Mucosa of rectum (tissue), 2 donors: Measurements from ENCODE around the gene THSD7A.

Source experiments
- H3K27ac ChIP-seq, 2 donors: one replicate each; pipeline ENCODE4 v1.7.0; 2013; ENCODE audit warnings: inconsistent platforms in 2 of 2, low read depth in 2 of 2, low read length in 2 of 2
- H3K27me3 ChIP-seq, 2 donors: one replicate each; pipeline ENCODE4 v1.7.0; 2013; ENCODE audit warnings: low read length in 2 of 2; ENCODE audit not compliant: control insufficient read depth in 2 of 2, insufficient read depth in 2 of 2
- H3K36me3 ChIP-seq, 2 donors: one replicate each; pipeline ENCODE4 v1.7.0; 2013; ENCODE audit warnings: low read length in 2 of 2; ENCODE audit not compliant: control insufficient read depth in 2 of 2, insufficient read depth in 2 of 2
- H3K4me1 ChIP-seq, 2 donors: one replicate each; pipeline ENCODE4 v1.7.0; 2013; ENCODE audit warnings: low read length in 2 of 2, mild to moderate bottlenecking in 1 of 2; ENCODE audit not compliant: control insufficient read depth in 2 of 2, insufficient read depth in 2 of 2
- H3K4me3 ChIP-seq, 2 donors: one replicate each; pipeline ENCODE4 v1.7.0; 2013; ENCODE audit warnings: low read length in 2 of 2
- H3K9ac ChIP-seq, 2 donors: one replicate each; pipeline ENCODE4 v1.7.0; 2013; ENCODE audit warnings: low read length in 2 of 2, low read depth in 1 of 2, mild to moderate bottlenecking in 1 of 2
- H3K9me3 ChIP-seq, 2 donors: one replicate each; pipeline ENCODE4 v1.7.0; 2013; ENCODE audit warnings: low read length in 2 of 2; ENCODE audit not compliant: control insufficient read depth in 2 of 2
- donor health status: healthy.
- donor health status: Normal muscosa, but diverticular disease.

The THSD7A gene

GRCh38 chr7:11373546-11374142 lies 458.4 kb downstream of the THSD7A start:
- no peak overlapping the region for H3K4me3 ChIP-seq
- no peaks in the 10 kb centered on the region for H3K27me3 ChIP-seq
- no peaks in the 10 kb centered on the region for H3K4me1 ChIP-seq
- H3K27ac ChIP-seq = no peak overlapping the region
- no peak overlapping the region for H3K9ac ChIP-seq
- no peaks in the 10 kb centered on the region for H3K9me3 ChIP-seq
- H3K36me3 ChIP-seq = no peaks in the 10 kb centered on the region

DNA sequence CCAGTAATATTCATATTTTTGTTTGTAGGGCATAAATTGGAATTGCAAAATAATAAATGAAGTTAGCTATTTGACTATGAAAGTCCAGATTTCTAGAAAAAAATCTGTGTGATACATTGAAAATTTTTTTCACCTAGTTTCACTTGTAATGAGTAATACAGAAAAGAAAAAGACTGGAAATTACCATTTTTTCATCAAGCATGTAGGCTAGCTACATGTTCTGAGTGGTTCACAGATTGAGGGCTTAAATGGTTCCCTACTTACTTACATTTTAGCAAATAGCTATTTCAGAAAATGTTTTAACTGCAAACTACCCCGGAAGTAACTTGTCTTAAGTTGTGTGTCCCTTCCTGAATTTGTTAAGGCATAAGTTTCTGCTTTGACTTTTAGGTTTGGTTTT lies 462.3 kb downstream of the THSD7A start:
- no peaks in the 10 kb centered on the region for H3K4me1 ChIP-seq
- no peaks in the 10 kb centered on the region for H3K36me3 ChIP-seq
- H3K4me3 ChIP-seq = no peak overlapping the region
- H3K27me3 ChIP-seq = no peaks in the 10 kb centered on the region
- H3K27ac ChIP-seq = no peak overlapping the region
- H3K9ac ChIP-seq = no peak overlapping the region
- H3K9me3 ChIP-seq = no peaks in the 10 kb centered on the region

DNA sequence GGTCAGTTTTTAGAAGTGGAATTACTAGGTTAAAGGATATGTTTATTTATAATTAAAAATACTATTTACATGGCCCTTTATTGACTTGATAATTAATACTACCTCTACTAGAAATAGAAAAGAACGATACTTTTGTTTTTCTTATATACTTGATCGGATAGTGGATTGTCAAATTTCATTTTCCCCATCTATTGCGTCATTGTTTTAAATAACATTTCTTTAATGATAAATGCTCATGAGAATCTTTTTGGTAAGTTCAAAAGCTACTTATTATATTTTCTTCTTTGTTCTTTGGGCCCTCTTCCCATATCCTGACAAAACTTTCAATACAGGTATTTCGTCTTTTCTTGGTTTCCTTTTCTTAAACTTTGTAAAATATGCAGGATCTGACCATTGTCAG lies 465.9 kb downstream of the THSD7A start:
- H3K9ac ChIP-seq = no peak overlapping the region
- H3K36me3 ChIP-seq = no peaks in the 10 kb centered on the region
- H3K27me3 ChIP-seq = no peaks in the 10 kb centered on the region
- H3K4me3 ChIP-seq = no peak overlapping the region
- no peaks in the 10 kb centered on the region for H3K9me3 ChIP-seq
- H3K4me1 ChIP-seq = no peaks in the 10 kb centered on the region
- H3K27ac ChIP-seq = no peak overlapping the region

DNA sequence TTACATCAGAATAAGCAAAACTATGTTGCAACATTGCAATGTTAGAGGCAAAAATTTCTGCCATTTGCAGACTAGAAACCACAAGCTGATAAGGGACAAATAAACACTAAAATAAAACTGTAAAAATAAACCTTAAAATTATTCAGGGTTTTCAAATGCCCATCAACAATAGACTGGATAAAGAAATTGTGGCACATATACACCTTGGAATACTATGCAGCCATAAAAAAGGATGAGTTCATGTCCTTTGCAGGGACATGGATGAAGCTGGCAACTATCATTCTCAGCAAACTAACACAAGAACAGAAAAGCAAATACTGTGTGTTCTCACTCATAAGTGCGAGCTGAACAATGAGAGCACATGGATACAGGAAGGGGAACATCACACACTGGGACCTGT lies 473.4 kb downstream of the THSD7A start:
- H3K27ac ChIP-seq = no peak overlapping the region
- H3K27me3 ChIP-seq = no peaks in the 10 kb centered on the region
- H3K4me1 ChIP-seq = no peaks in the 10 kb centered on the region
- no peaks in the 10 kb centered on the region for H3K36me3 ChIP-seq
- no peaks in the 10 kb centered on the region for H3K9me3 ChIP-seq
- no peak overlapping the region for H3K4me3 ChIP-seq
- no peak overlapping the region for H3K9ac ChIP-seq

DNA sequence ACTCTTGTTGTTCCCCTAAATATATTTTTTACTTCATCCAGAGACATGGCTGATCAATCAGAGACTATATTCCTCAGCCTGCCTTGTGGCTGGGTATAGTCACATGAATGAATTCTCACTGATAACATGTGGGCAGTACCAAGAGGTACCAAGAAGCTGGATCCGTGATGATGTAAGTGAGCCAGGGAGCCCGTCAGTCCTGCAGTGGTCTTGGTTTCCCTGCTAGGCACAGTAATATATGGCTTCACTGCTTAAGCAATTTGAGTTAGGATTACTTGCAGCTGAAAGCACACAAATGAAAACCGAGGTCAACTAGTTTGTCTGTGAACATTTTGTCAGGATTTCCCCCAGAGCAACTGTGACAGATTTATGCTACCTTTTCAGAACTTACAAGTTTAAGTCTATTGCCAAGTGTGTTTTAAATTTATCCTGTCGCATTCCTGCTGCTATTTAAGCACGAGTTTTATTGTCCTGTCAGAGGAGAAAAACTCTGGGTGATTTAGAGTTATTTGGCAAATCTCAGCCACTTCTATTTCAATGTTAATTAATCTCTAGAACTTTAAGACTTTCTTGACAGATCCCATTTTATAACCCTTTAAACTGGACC lies 476.5 kb downstream of the THSD7A start:
- H3K27me3 ChIP-seq = no peaks in the 10 kb centered on the region
- H3K36me3 ChIP-seq = no peaks in the 10 kb centered on the region
- H3K4me1 ChIP-seq = no peaks in the 10 kb centered on the region
- H3K9me3 ChIP-seq = no peaks in the 10 kb centered on the region
- no peak overlapping the region for H3K9ac ChIP-seq
- H3K4me3 ChIP-seq = no peak overlapping the region
- no peak overlapping the region for H3K27ac ChIP-seq

- H3K36me3 ChIP-seq = no peaks in the 10 kb centered on the region
- H3K9me3 ChIP-seq = no peaks in the 10 kb centered on the region
- H3K27me3 ChIP-seq = no peaks in the 10 kb centered on the region
- H3K4me3 ChIP-seq = no peak overlapping the region
- no peaks in the 10 kb centered on the region for H3K4me1 ChIP-seq
- H3K27ac ChIP-seq = no peak overlapping the region
- H3K9ac ChIP-seq = no peak overlapping the region
These were observed 485.7 kb downstream of the THSD7A start for GRCh38 chr7:11346302-11346701.

GRCh38 chr7:11345621-11346020 lies 486.4 kb downstream of the THSD7A start:
- no peaks in the 10 kb centered on the region for H3K36me3 ChIP-seq
- H3K4me1 ChIP-seq = no peaks in the 10 kb centered on the region
- no peaks in the 10 kb centered on the region for H3K27me3 ChIP-seq
- no peak overlapping the region for H3K27ac ChIP-seq
- H3K4me3 ChIP-seq = no peak overlapping the region
- no peaks in the 10 kb centered on the region for H3K9me3 ChIP-seq
- H3K9ac ChIP-seq = no peak overlapping the region

DNA sequence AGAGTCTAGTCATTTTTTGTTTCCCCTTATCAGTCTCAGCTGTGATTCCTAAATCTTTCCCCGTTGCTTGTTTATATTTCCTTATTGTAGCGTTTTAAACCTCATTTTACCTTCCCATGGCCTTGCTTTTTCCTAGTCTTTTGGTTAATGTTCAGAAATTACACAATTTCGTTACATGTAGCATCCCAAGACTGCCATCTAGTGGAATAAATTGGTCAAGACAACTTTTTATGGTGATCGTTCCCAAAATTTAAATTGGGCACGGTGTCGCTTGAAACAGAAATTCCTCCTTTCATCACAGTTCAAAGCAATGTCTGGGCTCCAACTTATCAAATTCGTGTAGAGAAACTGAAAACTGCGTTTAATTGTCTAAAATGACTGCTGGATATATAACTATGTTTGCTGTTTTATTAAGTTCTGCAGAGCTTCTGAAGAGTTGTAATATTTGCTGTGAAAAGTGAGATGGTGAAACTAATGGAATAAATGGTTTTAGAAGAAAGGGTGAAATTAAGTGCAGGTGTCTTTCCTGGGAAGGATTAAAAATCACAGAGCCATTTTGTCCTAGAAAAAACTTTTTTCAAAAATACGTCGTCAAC lies 488.1 kb downstream of the THSD7A start:
- Histone ChIP-seq H3K9me3 (no peaks in the 10 kb centered on the region), H3K4me3 (no peak overlapping the region), H3K36me3 (no peaks in the 10 kb centered on the region), H3K27me3 (no peaks in the 10 kb centered on the region), H3K4me1 (no peaks in the 10 kb centered on the region), H3K9ac (no peak overlapping the region), H3K27ac (no peak overlapping the region)

GRCh38 chr7:11343136-11343535 lies 488.9 kb downstream of the THSD7A start:
- H3K4me3 ChIP-seq = no peak overlapping the region
- H3K9ac ChIP-seq = no peak overlapping the region
- no peaks in the 10 kb centered on the region for H3K9me3 ChIP-seq
- H3K4me1 ChIP-seq = no peaks in the 10 kb centered on the region
- H3K27ac ChIP-seq = no peak overlapping the region
- H3K27me3 ChIP-seq = no peaks in the 10 kb centered on the region
- no peaks in the 10 kb centered on the region for H3K36me3 ChIP-seq

GRCh38 chr7:11341285-11341944 lies 490.6 kb downstream of the THSD7A start:
- H3K4me1 ChIP-seq = no peaks in the 10 kb centered on the region
- no peak overlapping the region for H3K4me3 ChIP-seq
- H3K27ac ChIP-seq = no peak overlapping the region
- no peaks in the 10 kb centered on the region for H3K9me3 ChIP-seq
- no peak overlapping the region for H3K9ac ChIP-seq
- H3K36me3 ChIP-seq = no peaks in the 10 kb centered on the region
- H3K27me3 ChIP-seq = no peaks in the 10 kb centered on the region
